22Rv1 (cell line): ENCODE data around the gene HNF1B.

ENCODE experiments used
- ZFX ChIP-seq: fragments of 450-650 bp; IDR thresholded peaks from 2 replicates; pipeline ENCODE4 v1.6.1; 2017; ENCODE audit warnings: antibody characterized with exemption, borderline replicate concordance
- TF ChIP-seq, protein P1 (sequence below): fragments of 450-650 bp; IDR thresholded peaks from 2 replicates; pipeline ENCODE4 v1.5.1; 2017; ENCODE audit warnings: mild to moderate bottlenecking

DNA sequence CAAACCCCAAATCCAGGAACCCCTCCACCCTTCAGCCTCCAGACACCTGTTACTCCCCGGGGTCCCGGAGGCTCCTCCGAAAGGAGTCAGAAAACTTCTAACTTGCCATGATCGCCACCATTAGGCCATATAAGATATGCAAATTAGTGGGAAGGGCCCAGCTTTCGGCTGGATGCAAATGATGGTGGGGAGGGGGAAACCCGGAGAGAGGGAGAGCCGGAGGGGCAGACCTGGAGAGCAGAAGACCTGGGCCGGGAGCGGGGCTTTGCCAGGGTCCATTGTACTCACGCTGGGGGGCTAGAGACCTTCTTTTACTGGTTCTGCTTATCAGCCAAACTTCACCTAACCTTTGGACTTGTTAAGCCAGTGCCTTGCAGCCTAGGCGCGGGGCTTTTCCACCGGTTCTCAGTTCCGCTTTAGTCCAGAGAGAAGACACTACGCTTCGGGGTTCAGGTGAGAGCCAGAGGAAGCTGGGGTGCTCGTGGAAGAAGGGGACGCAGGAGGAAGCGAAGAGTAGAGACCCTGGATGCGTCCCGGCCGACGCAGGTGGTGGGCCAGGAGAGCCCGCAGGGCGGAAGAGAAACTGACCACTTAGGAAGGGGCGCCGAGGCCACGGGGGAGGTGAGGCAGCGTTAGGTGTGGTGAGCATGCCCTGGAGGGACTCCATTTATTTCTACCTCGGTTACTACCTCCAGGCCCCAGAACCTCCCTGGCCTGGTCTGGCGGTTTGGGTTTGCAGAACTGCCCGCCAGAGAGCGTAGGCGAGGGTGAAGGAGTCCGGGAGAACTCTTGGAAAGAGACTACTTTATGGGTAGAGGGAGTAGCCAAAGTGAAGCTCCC, at the start of gene HNF1B:
- TF ChIP-seq, protein P1, sequence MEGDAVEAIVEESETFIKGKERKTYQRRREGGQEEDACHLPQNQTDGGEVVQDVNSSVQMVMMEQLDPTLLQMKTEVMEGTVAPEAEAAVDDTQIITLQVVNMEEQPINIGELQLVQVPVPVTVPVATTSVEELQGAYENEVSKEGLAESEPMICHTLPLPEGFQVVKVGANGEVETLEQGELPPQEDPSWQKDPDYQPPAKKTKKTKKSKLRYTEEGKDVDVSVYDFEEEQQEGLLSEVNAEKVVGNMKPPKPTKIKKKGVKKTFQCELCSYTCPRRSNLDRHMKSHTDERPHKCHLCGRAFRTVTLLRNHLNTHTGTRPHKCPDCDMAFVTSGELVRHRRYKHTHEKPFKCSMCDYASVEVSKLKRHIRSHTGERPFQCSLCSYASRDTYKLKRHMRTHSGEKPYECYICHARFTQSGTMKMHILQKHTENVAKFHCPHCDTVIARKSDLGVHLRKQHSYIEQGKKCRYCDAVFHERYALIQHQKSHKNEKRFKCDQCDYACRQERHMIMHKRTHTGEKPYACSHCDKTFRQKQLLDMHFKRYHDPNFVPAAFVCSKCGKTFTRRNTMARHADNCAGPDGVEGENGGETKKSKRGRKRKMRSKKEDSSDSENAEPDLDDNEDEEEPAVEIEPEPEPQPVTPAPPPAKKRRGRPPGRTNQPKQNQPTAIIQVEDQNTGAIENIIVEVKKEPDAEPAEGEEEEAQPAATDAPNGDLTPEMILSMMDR, result no peak
- no peak for TF ChIP-seq ZFX
